ENCODE measurements around the gene GREM2. TPM values are rescaled to one million over a fixed set of nuclear protein-coding genes. Genes with fewer than 3 reads are reported as not detected.

Gene GREM2
- total and polyA plus RNA-seq, 9 of the 15 experiments (the other 6 are each of a cell fraction or from before 2014, with no cell fraction given) = 0.01 to 0.07 (median 0.05) TPM; not detected in 5

- intact Hi-C loops (cut with micrococcal nuclease) = no loop called here
- 10% methylated on average over 4 of the region's 4 CpGs for WGBS (ENCODE audit: insufficient coverage, low coverage, missing lambda C conversion rate)
- no peak for ATAC-seq
- TF ChIP-seq SMAD3 (CRISPR knock-in tag; conservative IDR thresholded peaks at IDR 0.05) = no peak
- TF ChIP-seq E2F8 (IDR thresholded peaks at IDR 0.05; ENCODE audit: low read depth, partially characterized antibody) = no peak
- no peak for TF ChIP-seq POLR2A (conservative IDR thresholded peaks at IDR 0.05)
- TF ChIP-seq PHF21A (IDR thresholded peaks at IDR 0.05; ENCODE audit: borderline replicate concordance, low read depth) = no peak
- no peak for TF ChIP-seq PRDM10 (IDR thresholded peaks at IDR 0.05; ENCODE audit: partially characterized antibody)
- no peak for TF ChIP-seq ARID3B (CRISPR knock-in tag; IDR thresholded peaks at IDR 0.05; ENCODE audit: borderline replicate concordance)
- no peak for TF ChIP-seq ZNF395 (CRISPR knock-in tag; IDR thresholded peaks at IDR 0.05)
- no peak for TF ChIP-seq ELF4 (CRISPR knock-in tag; IDR thresholded peaks at IDR 0.05)
- TF ChIP-seq ZNF41 (CRISPR knock-in tag; conservative IDR thresholded peaks at IDR 0.05) = no peak
- TF ChIP-seq RUNX1 (IDR thresholded peaks at IDR 0.05; ENCODE audit: low read depth) = no peak
- no peak for TF ChIP-seq CHAMP1 (IDR thresholded peaks at IDR 0.05)
Observed at GRCh38 chr1:240495601-240496000, 116.4 kb downstream of the GREM2 start.

More at GRCh38 chr1:240495601-240496000, 116.4 kb downstream of the GREM2 start:
- in situ Hi-C loops (cut with MboI) = no loop called here
- no peaks in the 10 kb centered on the region; the same call in 1 of the 2 replicates for H3K9me3 ChIP-seq (replicated peaks; ENCODE audit: control insufficient read depth, insufficient read depth, low read depth, low read length)
- no peaks in the 10 kb centered on the region for H3K9me1 ChIP-seq (ENCODE audit: control insufficient read depth, insufficient read depth, low read length)
- H3K27ac ChIP-seq (ENCODE audit: extremely low read depth, low read depth, low read length) = no peak overlapping the region
- POLR2A ChIA-PET = no interaction called here
- FAIRE-seq = no peak
- H3K4me2 ChIP-seq (ENCODE audit: insufficient read depth, low read length) = no peak overlapping the region
- CTCF ChIA-PET (ENCODE audit: low intra/inter-chr PET ratio) = no interaction called here
- H3K36me3 ChIP-seq (ENCODE audit: control insufficient read depth, insufficient read depth, low read length) = no peaks in the 10 kb centered on the region
- no peaks in the 10 kb centered on the region for H3K79me2 ChIP-seq (ENCODE audit: control insufficient read depth, insufficient read depth, low read length)
- no peaks in the 10 kb centered on the region for H4K20me1 ChIP-seq (replicated peaks; ENCODE audit: control insufficient read depth, insufficient read depth, low read length)
- BruUV-seq (replicated peaks) = no TSS peak
- no peaks in the 10 kb centered on the region for H3K27me3 ChIP-seq (ENCODE audit: control insufficient read depth in 2 of 2, insufficient read depth in 2 of 2, low read length in 2 of 2)
- no peak overlapping the region for H2AFZ ChIP-seq (ENCODE audit: low read depth, low read length)
- H3K4me1 ChIP-seq (replicated peaks in 1 of 2; ENCODE audit: control insufficient read depth in 2 of 2, insufficient read depth in 2 of 2, low read length in 2 of 2) = peaks cover 0 to 10% of the 10 kb centered on the region in 2 experiments; a peak in 2 of 5 replicates
- no peak for DNase-seq (ENCODE audit: extremely low read depth in 1 of 4, low spot score in 3 of 4)
- no peak overlapping the region for H3K9ac ChIP-seq (ENCODE audit: insufficient read depth in 1 of 2, low read depth in 2 of 2, low read length in 2 of 2)
- no peak overlapping the region for H3K4me3 ChIP-seq

Data from K562 (cell line).